GM06990 (cell line): ENCODE results near the gene KRT7.

Experiments
- DNase-seq: peaks from one replicate; pipeline ENCODE4 v3.0.0-alpha.2; 2011; ENCODE audit not compliant: insufficient read length; ENCODE audit errors: extremely low read depth
- H3K27me3 ChIP-seq: replicated peaks from 2 replicates; pipeline ENCODE4 v1.6.0; 2011; ENCODE audit warnings: low read length; ENCODE audit not compliant: control insufficient read depth, insufficient read depth
- H3K36me3 ChIP-seq: 2 replicates; pipeline ENCODE4 v1.5.1; 2011; ENCODE audit warnings: low read length; ENCODE audit not compliant: control insufficient read depth, insufficient read depth
- H3K4me3 ChIP-seq: replicated peaks from 2 replicates; pipeline ENCODE4 v1.5.1; 2011; ENCODE audit warnings: low read depth, mild to moderate bottlenecking, control low read depth, low read length
- CTCF ChIP-seq: IDR thresholded peaks from 2 replicates; pipeline ENCODE4 v1.5.1; 2011; ENCODE audit warnings: low read length, control low read depth, mild to moderate bottlenecking, inconsistent platforms; ENCODE audit not compliant: insufficient read depth, poor library complexity, severe bottlenecking

The KRT7 gene

GRCh38 chr12:52190860-52191729 lies 41.9 kb upstream of the KRT7 start:
- TF ChIP-seq CTCF, result no peak
- no peak for DNase-seq
- no peak overlapping the region for H3K4me3 ChIP-seq
- no peaks in the 10 kb centered on the region; the same call in 1 of the 2 replicates for H3K27me3 ChIP-seq
- no peaks in the 10 kb centered on the region for H3K36me3 ChIP-seq

- no peak for TF ChIP-seq CTCF
- no peaks in the 10 kb centered on the region for H3K36me3 ChIP-seq
- H3K4me3 ChIP-seq, result no peak within 1 kb of the TSS
- DNase-seq, result no peak
- H3K27me3 ChIP-seq, result peaks cover 1% of the 10 kb centered on the region; the same call in 1 of the 2 replicates
Observed at GRCh38 chr12:52191841-52192791, 40.9 kb upstream of the KRT7 start, which contains the start of gene KRT80. KRT80 (minus strand) TSS chr12:52192014; CDS start chr12:52191902, 112 bp downstream.

- no peak overlapping the region for H3K4me3 ChIP-seq
- no peak for TF ChIP-seq CTCF
- peaks cover 1% of the 10 kb centered on the region; the same call in 1 of the 2 replicates for H3K27me3 ChIP-seq
- no peaks in the 10 kb centered on the region for H3K36me3 ChIP-seq
- no peak for DNase-seq
Observed at GRCh38 chr12:52193532-52193931, 39.5 kb upstream of the KRT7 start.

- Histone ChIP-seq H3K27me3 (peaks cover 1% of the 10 kb centered on the region; the same call in 1 of the 2 replicates), H3K36me3 (no peaks in the 10 kb centered on the region), H3K4me3 (no peak overlapping the region)
- TF ChIP-seq CTCF, result no peak
- DNase-seq, result no peak
Observed at GRCh38 chr12:52193991-52194390, 39.1 kb upstream of the KRT7 start.

GRCh38 chr12:52195065-52195730 lies 37.8 kb upstream of the KRT7 start:
- H3K27me3 ChIP-seq, result peaks cover 1% of the 10 kb centered on the region; the same call in 1 of the 2 replicates
- no peak for DNase-seq
- no peaks in the 10 kb centered on the region for H3K36me3 ChIP-seq
- H3K4me3 ChIP-seq, result no peak overlapping the region
- no peak for TF ChIP-seq CTCF
